ENCODE results near the gene TRERF1. TPM values are rescaled to one million over a fixed set of nuclear protein-coding genes. Genes with fewer than 3 reads are reported as not detected.

Gene TRERF1
- polyA plus RNA-seq, 3 donors, result 0.58 to 10.0 (median 2.0) TPM

DNA sequence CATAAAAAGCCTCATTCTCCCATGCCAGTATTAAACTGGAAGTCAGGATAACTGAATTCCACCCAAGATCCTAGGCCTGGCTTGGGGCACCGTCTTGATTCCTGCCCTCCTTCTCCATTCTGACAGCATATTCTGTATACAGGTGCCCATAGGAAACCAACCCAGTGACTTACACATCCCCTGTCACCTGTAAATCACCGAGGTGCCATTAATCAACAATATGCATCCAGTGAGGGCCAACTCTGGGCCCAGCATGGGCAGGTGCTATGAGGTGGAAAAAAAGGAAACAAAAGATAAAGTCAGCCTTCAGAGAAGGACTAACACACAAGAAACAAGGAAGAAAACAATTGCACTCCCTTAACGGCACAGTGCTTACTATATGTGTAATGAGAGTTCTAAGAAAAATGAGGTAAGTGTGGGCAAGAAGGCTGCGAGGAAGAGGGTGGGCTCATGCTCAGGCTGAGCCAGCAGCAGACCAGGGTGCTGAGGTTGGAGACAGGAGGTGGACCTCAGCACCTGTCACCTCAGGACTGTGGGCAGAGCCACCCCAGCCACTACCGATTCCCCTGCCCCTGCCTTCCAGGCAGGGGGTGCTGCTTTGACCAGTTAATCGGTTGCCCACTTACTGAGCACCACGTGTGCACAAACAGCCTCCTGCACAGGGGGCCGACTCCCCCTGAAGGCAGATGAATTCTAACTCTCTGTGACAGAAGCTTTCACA is 105.9 kb downstream of the TRERF1 start:
- Mint-ChIP-seq H3K4me3 (no peak overlapping the region), H3K36me3 (peaks cover 44 to 48% of the 10 kb centered on the region in 2 donors), H3K9me3 (no peaks in the 10 kb centered on the region), H3K27me3 (ENCODE audit: low read depth in 3 of 3) (peaks cover 0 to 1% (median 0%) of the 10 kb centered on the region in 3 donors), H3K4me1 (peaks cover 11% of the 10 kb centered on the region), H3K27ac (peak overlapping the region in 3 of 7 donors; percentile 31 to 57 (median 44))
- intact Hi-C loops (cut with micrococcal nuclease), result no loop called here
- Histone ChIP-seq H3K36me3 (replicated peaks in 1 of 2; ENCODE audit: control insufficient read depth in 1 of 2, insufficient read depth in 2 of 2, low read length in 2 of 2) (peaks cover 0 to 54% of the 10 kb centered on the region in 2 donors), H3K4me2 (replicated peaks; ENCODE audit: extremely low read depth, low read length, poor library complexity, severe bottlenecking) (no peak overlapping the region), H4K20me1 (ENCODE audit: insufficient read depth, low read length) (no peaks in the 10 kb centered on the region), H3K27ac (ENCODE audit: low read depth in 1 of 2, low read length in 2 of 2) (peak overlapping the region in 1 of 2 donors; percentile 53), H3K79me2 (ENCODE audit: insufficient read depth, low read length) (peaks cover 70% of the 10 kb centered on the region), H3K9ac (ENCODE audit: insufficient read depth, low read length, poor library complexity, severe bottlenecking) (no peak overlapping the region), H3K27me3 (ENCODE audit: control insufficient read depth in 2 of 2, insufficient read depth in 2 of 2, low read length in 2 of 2) (no peaks in the 10 kb centered on the region), H2AFZ (ENCODE audit: insufficient read depth, low read depth, low read length, poor library complexity, severe bottlenecking) (no peak overlapping the region), H3K4me1 (ENCODE audit: control insufficient read depth in 1 of 2, insufficient read depth in 2 of 2, low read length in 2 of 2) (no peaks in the 10 kb centered on the region), H3K9me3 (replicated peaks in 1 of 2; ENCODE audit: control insufficient read depth in 1 of 2, insufficient read depth in 1 of 2, low read length in 2 of 2) (no peaks in the 10 kb centered on the region), H3K4me3 (replicated peaks in 1 of 3; ENCODE audit: low read depth in 2 of 3, low read length in 3 of 3) (no peak overlapping the region)
- no peak for DNase-seq
- TF ChIP-seq, protein P1, sequence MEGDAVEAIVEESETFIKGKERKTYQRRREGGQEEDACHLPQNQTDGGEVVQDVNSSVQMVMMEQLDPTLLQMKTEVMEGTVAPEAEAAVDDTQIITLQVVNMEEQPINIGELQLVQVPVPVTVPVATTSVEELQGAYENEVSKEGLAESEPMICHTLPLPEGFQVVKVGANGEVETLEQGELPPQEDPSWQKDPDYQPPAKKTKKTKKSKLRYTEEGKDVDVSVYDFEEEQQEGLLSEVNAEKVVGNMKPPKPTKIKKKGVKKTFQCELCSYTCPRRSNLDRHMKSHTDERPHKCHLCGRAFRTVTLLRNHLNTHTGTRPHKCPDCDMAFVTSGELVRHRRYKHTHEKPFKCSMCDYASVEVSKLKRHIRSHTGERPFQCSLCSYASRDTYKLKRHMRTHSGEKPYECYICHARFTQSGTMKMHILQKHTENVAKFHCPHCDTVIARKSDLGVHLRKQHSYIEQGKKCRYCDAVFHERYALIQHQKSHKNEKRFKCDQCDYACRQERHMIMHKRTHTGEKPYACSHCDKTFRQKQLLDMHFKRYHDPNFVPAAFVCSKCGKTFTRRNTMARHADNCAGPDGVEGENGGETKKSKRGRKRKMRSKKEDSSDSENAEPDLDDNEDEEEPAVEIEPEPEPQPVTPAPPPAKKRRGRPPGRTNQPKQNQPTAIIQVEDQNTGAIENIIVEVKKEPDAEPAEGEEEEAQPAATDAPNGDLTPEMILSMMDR (IDR thresholded peaks at IDR 0.05), result no peak
- WGBS (ENCODE audit: insufficient coverage), result 90% methylated on average over 5 of the region's 8 CpGs

DNA sequence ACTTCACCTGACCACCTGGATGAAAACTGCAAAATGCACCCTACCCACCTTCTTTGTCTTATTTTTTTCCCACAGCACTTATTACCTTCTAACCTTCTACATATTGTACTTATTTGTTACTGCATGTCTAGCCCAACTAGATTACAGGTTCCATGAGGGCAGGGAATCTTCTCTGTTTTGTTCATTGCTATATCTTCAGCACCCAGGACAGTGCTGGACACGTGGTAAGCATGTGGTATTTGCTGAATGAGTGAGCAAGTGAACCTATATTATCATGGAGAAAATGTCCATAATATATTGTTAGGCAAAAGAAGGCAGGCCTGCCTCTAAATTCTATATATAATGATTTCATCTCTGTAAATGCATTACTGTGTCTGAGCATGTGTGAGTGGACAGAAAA is 107.0 kb downstream of the TRERF1 start:
- H3K36me3 Mint-ChIP-seq, result peaks cover 43 to 46% of the 10 kb centered on the region in 2 donors
- peaks cover 0 to 1% (median 0%) of the 10 kb centered on the region in 3 donors for H3K27me3 Mint-ChIP-seq (ENCODE audit: low read depth in 3 of 3)
- H3K4me3 Mint-ChIP-seq, result no peak overlapping the region
- peaks cover 79% of the 10 kb centered on the region for H3K79me2 ChIP-seq (ENCODE audit: insufficient read depth, low read length)
- no peak overlapping the region for H3K27ac ChIP-seq (ENCODE audit: low read depth in 1 of 2, low read length in 2 of 2)
- H3K36me3 ChIP-seq (replicated peaks in 1 of 2; ENCODE audit: control insufficient read depth in 1 of 2, insufficient read depth in 2 of 2, low read length in 2 of 2), result peaks cover 0 to 49% of the 10 kb centered on the region in 2 donors
- no peaks in the 10 kb centered on the region for H3K9me3 Mint-ChIP-seq
- no peaks in the 10 kb centered on the region for H3K4me1 ChIP-seq (ENCODE audit: control insufficient read depth in 1 of 2, insufficient read depth in 2 of 2, low read length in 2 of 2)
- no peak overlapping the region for H3K27ac Mint-ChIP-seq
- H3K4me1 Mint-ChIP-seq, result peaks cover 17% of the 10 kb centered on the region
- DNase-seq, result no peak
- no CpG with 5 or more reads among the region's 1 CpG for WGBS (ENCODE audit: insufficient coverage)
- H4K20me1 ChIP-seq (ENCODE audit: insufficient read depth, low read length), result no peaks in the 10 kb centered on the region
- TF ChIP-seq, protein P1 (IDR thresholded peaks at IDR 0.05), result no peak
- H3K4me3 ChIP-seq (replicated peaks in 1 of 3; ENCODE audit: low read depth in 2 of 3, low read length in 3 of 3), result no peak overlapping the region
- H3K9ac ChIP-seq (ENCODE audit: insufficient read depth, low read length, poor library complexity, severe bottlenecking), result no peak overlapping the region
- no peak overlapping the region for H2AFZ ChIP-seq (ENCODE audit: insufficient read depth, low read depth, low read length, poor library complexity, severe bottlenecking)
- intact Hi-C loops (cut with micrococcal nuclease), result loop anchor here in 1 of 2 donors (5.0 kb wide), 1 partner anchor 42 kb away; no protein-coding TSS in a partner anchor
- H3K9me3 ChIP-seq (replicated peaks in 1 of 2; ENCODE audit: control insufficient read depth in 1 of 2, insufficient read depth in 1 of 2, low read length in 2 of 2), result no peaks in the 10 kb centered on the region
- no peaks in the 10 kb centered on the region for H3K27me3 ChIP-seq (ENCODE audit: control insufficient read depth in 2 of 2, insufficient read depth in 2 of 2, low read length in 2 of 2)
- no peak overlapping the region for H3K4me2 ChIP-seq (replicated peaks; ENCODE audit: extremely low read depth, low read length, poor library complexity, severe bottlenecking)
